Brain microvascular endothelial cell (primary cell): ENCODE data around the gene PDE4D.

Experiments used
- DNase-seq: peaks from one replicate; pipeline ENCODE4 v3.0.0-alpha.2; 2020
- H3K27ac ChIP-seq: fragments of 250-450 bp; sonication (Bioruptor Pico); 2 replicates; pipeline ENCODE4 v1.5.1; 2020; ENCODE audit warnings: mild to moderate bottlenecking, moderate library complexity
- H3K27me3 ChIP-seq: fragments of 250-450 bp; sonication (Bioruptor Pico); replicated peaks from 2 replicates; pipeline ENCODE4 v1.5.1; 2020; ENCODE audit warnings: mild to moderate bottlenecking
- H3K36me3 ChIP-seq: fragments of 250-450 bp; sonication (Bioruptor Pico); replicated peaks from 2 replicates; pipeline ENCODE4 v1.5.1; 2020; ENCODE audit warnings: mild to moderate bottlenecking
- H3K4me3 ChIP-seq: 2 replicates; pipeline ENCODE4 v1.5.1; 2011; ENCODE audit warnings: low read depth, mild to moderate bottlenecking, control low read depth, low read length, moderate library complexity
- CTCF ChIP-seq: IDR thresholded peaks from 2 replicates; pipeline ENCODE4 v1.5.1; 2011; ENCODE audit warnings: low read depth, mild to moderate bottlenecking, moderate library complexity, low read length, control low read depth, inconsistent platforms; ENCODE audit errors: missing control alignments
- in situ Hi-C: cut with HindIII; loops from 2 replicates; pipeline ENCODE4 v1.10.0; 2017; ENCODE audit warnings: low sequenced_read_pairs, low pct_ligation_motif_present

PDE4D gene

GRCh38 chr5:59218424-59219045 lies 675.0 kb downstream of the PDE4D start:
- Histone ChIP-seq H3K36me3 (no peaks in the 10 kb centered on the region), H3K27ac (no peak overlapping the region), H3K27me3 (no peaks in the 10 kb centered on the region), H3K4me3 (no peak overlapping the region)
- in situ Hi-C loops: no loop called here
- TF ChIP-seq CTCF: peak; percentile 12
- DNase-seq: no peak

GRCh38 chr5:59216841-59217240 lies 676.7 kb downstream of the PDE4D start:
- in situ Hi-C loops: no loop called here
- H3K36me3 ChIP-seq: no peaks in the 10 kb centered on the region
- no peak for TF ChIP-seq CTCF
- no peak overlapping the region for H3K4me3 ChIP-seq
- H3K27me3 ChIP-seq: no peaks in the 10 kb centered on the region
- no peak overlapping the region for H3K27ac ChIP-seq
- no peak for DNase-seq

- no peaks in the 10 kb centered on the region for H3K36me3 ChIP-seq
- no peak for TF ChIP-seq CTCF
- DNase-seq: no peak
- no peak overlapping the region for H3K27ac ChIP-seq
- H3K4me3 ChIP-seq: no peak overlapping the region
- in situ Hi-C loops: no loop called here
- no peaks in the 10 kb centered on the region for H3K27me3 ChIP-seq
Observed at GRCh38 chr5:59212596-59212995, 680.9 kb downstream of the PDE4D start.

- in situ Hi-C loops: no loop called here
- no peak for TF ChIP-seq CTCF
Observed at GRCh38 chr5:59209758-59210359, 683.7 kb downstream of the PDE4D start.

GRCh38 chr5:59208474-59208873 lies 685.1 kb downstream of the PDE4D start:
- no peak for DNase-seq
- in situ Hi-C loops: no loop called here
- H3K4me3 ChIP-seq: no peak overlapping the region
- no peak overlapping the region for H3K27ac ChIP-seq
- no peaks in the 10 kb centered on the region for H3K36me3 ChIP-seq
- no peak for TF ChIP-seq CTCF
- no peaks in the 10 kb centered on the region for H3K27me3 ChIP-seq

More at GRCh38 chr5:59209758-59210359, 683.7 kb downstream of the PDE4D start:
- H3K27ac ChIP-seq: no peak overlapping the region
- DNase-seq: no peak
- no peak overlapping the region for H3K4me3 ChIP-seq
- H3K27me3 ChIP-seq: no peaks in the 10 kb centered on the region
- no peaks in the 10 kb centered on the region for H3K36me3 ChIP-seq

- no peaks in the 10 kb centered on the region for H3K36me3 ChIP-seq
- in situ Hi-C loops: no loop called here
- no peak for DNase-seq
Observed at GRCh38 chr5:59207401-59207800, 686.1 kb downstream of the PDE4D start.

More at GRCh38 chr5:59207401-59207800, 686.1 kb downstream of the PDE4D start:
- no peaks in the 10 kb centered on the region for H3K27me3 ChIP-seq
- peak overlapping the region; percentile 83 for H3K27ac ChIP-seq
- no peak for TF ChIP-seq CTCF
- no peak overlapping the region for H3K4me3 ChIP-seq
